ENCODE measurements around the gene THSD7A.

The THSD7A gene

GRCh38 chr7:11747715-11748485, 84.1 kb downstream of the THSD7A start:
- no peak for DNase-seq

GRCh38 chr7:11746591-11746990, 85.4 kb downstream of the THSD7A start:
- DNase-seq = no peak

- no peak for DNase-seq
Observed at GRCh38 chr7:11743548-11743947, 88.5 kb downstream of the THSD7A start.

GRCh38 chr7:11743016-11743415, 89.0 kb downstream of the THSD7A start:
- no peak for DNase-seq

- no peak for DNase-seq
Observed at GRCh38 chr7:11742496-11742895, 89.5 kb downstream of the THSD7A start.

GRCh38 chr7:11737723-11738122, 94.3 kb downstream of the THSD7A start:
- no peak for DNase-seq

GRCh38 chr7:11732207-11732606, 99.8 kb downstream of the THSD7A start:
- DNase-seq = no peak

GRCh38 chr7:11730725-11731124, 101.3 kb downstream of the THSD7A start:
- no peak for DNase-seq

GRCh38 chr7:11727864-11728263, 104.1 kb downstream of the THSD7A start:
- no peak for DNase-seq

GRCh38 chr7:11726794-11727155, 105.2 kb downstream of the THSD7A start:
- DNase-seq = no peak

- DNase-seq = no peak
Observed at GRCh38 chr7:11726001-11726793, 105.8 kb downstream of the THSD7A start.

- no peak for DNase-seq
Observed at GRCh38 chr7:11716185-11716584, 115.8 kb downstream of the THSD7A start.

- DNase-seq = no peak
Observed at GRCh38 chr7:11714676-11715075, 117.3 kb downstream of the THSD7A start.

- DNase-seq = no peak
Observed at GRCh38 chr7:11714205-11714604, 117.8 kb downstream of the THSD7A start.

GRCh38 chr7:11713352-11713751, 118.6 kb downstream of the THSD7A start:
- DNase-seq = no peak

GRCh38 chr7:11710377-11710776, 121.6 kb downstream of the THSD7A start:
- no peak for DNase-seq

- no peak for DNase-seq
Observed at GRCh38 chr7:11709196-11709595, 122.8 kb downstream of the THSD7A start.

- no peak for DNase-seq
Observed at GRCh38 chr7:11707606-11708193, 124.3 kb downstream of the THSD7A start.

- DNase-seq = no peak
Observed at GRCh38 chr7:11706666-11707605, 125.1 kb downstream of the THSD7A start.

- DNase-seq = no peak
Observed at GRCh38 chr7:11703829-11704228, 128.2 kb downstream of the THSD7A start.

- no peak for DNase-seq
Observed at GRCh38 chr7:11702938-11703337, 129.1 kb downstream of the THSD7A start.

GRCh38 chr7:11701829-11702560, 130.0 kb downstream of the THSD7A start:
- DNase-seq = no peak

All from activated CD4-positive, alpha-beta T cell treated with anti-CD3 and anti-CD28 coated beads for 1 hour (primary cell).